Stimulated activated naive CD8-positive, alpha-beta T cell treated with anti-CD3 and anti-CD28 coated beads, Interleukin-15, Interleukin-2, amounts not matched to agents 100 ng/mL and 50 ng/mL, for 24 hours (primary cell): Measurements from ENCODE around the gene MAGEA12.
"Not testable (repeated sequence)": the region's sequence is repeated elsewhere in the genome, so short reads cannot be mapped to it uniquely, and the experiment has no call there.

Experiments used
- H3K27ac Mint-ChIP-seq: one replicate; pipeline ENCODE4 v1.8.0; 2021; ENCODE audit warnings: mild to moderate bottlenecking, mixed read lengths
- H3K27me3 Mint-ChIP-seq: one replicate; pipeline ENCODE4 v1.8.0; 2021; ENCODE audit warnings: mixed read lengths
- H3K36me3 Mint-ChIP-seq: one replicate; pipeline ENCODE4 v1.8.0; 2021; ENCODE audit warnings: low read depth, mixed read lengths
- H3K4me1 Mint-ChIP-seq: one replicate; pipeline ENCODE4 v1.8.0; 2021; ENCODE audit warnings: low read depth, mixed read lengths
- H3K4me3 Mint-ChIP-seq: one replicate; pipeline ENCODE4 v1.8.0; 2021; ENCODE audit warnings: mild to moderate bottlenecking, mixed read lengths
- H3K9me3 Mint-ChIP-seq: one replicate; pipeline ENCODE4 v1.8.0; 2021; ENCODE audit warnings: mixed read lengths

Gene MAGEA12, protein sequence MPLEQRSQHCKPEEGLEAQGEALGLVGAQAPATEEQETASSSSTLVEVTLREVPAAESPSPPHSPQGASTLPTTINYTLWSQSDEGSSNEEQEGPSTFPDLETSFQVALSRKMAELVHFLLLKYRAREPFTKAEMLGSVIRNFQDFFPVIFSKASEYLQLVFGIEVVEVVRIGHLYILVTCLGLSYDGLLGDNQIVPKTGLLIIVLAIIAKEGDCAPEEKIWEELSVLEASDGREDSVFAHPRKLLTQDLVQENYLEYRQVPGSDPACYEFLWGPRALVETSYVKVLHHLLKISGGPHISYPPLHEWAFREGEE

DNA sequence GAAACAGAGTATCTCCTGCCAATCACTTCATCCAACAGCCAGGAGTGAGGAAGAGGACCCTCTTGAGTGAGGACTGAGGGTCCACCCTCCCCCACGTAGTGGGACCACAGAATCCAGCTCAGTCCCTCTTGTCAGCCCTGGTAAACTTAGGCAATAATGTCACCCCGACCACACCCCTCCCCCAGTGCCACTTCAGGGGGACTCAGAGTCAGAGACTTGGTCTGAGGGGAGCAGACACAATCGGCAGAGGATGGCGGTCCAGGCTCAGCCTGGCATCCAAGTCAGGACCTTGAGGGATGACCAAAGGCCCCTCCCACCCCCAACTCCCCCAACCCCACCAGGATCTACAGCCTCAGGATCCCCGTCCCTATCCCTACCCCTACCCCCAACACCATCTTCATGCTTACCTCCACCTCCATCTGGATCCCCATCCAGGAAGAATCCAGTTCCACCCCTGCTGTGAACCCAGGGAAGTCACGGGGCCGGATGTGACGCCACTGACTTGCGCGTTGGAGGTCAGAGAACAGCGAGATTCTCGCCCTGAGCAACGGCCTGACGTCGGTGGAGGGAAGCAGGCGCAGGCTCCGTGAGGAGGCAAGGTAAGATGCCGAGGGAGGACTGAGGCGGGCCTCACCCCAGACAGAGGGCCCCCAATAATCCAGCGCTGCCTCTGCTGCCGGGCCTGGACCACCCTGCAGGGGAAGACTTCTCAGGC is at the start of gene MAGEA12, which contains the start of gene CSAG1:
Gene MAGEA12, plus strand, starts transcription at position 497 of the 715 bp plus-strand sequence. CDS start 2,405 bp downstream, outside the sequence.
Gene CSAG1, minus strand, starts transcription at position 461 of the 715 bp plus-strand sequence. CDS start 1,261 bp downstream, outside the sequence.
- Mint-ChIP-seq H3K4me1 (no peaks in the 10 kb centered on the region), H3K27ac (no peak within 1 kb of the TSS), H3K27me3 (peaks cover 3% of the 10 kb centered on the region), H3K4me3 (no peak within 1 kb of the TSS), H3K9me3 (no peaks in the 10 kb centered on the region), H3K36me3 (no peaks in the 10 kb centered on the region)

DNA sequence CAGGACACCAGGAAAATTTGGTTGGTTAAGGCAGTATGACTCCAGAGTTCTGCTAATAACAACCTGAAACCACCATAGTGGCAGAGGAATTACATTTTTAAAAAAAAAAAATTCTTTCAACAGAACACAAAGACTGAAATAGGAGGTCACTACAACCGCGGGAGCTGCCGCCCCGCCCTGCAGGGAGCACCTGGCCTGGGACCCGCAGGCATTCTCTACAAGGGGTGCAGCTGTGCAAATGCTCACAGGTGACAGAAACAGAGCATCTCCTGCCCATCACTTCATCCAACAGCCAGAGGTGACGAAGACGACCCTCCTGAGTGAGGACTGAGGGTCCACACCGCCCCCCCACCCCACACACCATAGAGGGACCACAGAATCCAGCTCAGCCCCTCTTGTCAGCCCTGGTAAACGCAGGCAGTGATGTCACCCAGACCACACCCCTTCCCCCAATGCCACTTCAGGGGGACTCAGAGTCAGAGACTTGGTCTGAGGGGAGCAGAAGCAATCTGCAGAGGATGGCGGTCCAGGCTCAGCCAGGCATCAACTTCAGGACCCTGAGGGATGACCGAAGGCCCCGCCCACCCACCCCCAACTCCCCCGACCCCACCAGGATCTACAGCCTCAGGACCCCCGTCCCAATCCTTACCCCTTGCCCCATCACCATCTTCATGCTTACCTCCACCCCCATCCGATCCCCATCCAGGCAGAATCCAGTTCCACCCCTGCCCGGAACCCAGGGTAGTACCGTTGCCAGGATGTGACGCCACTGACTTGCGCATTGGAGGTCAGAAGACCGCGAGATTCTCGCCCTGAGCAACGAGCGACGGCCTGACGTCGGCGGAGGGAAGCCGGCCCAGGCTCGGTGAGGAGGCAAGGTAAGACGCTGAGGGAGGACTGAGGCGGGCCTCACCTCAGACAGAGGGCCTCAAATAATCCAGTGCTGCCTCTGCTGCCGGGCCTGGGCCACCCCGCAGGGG is 35.3 kb upstream of the MAGEA12 start, which contains the start of gene MAGEA3:
Gene MAGEA3, plus strand, starts transcription at position 843 of the 980 bp plus-strand sequence. CDS start 2,039 bp downstream, outside the sequence.
- H3K27me3 Mint-ChIP-seq, H3K27ac Mint-ChIP-seq, H3K9me3 Mint-ChIP-seq, H3K4me1 Mint-ChIP-seq, H3K36me3 Mint-ChIP-seq, H3K4me3 Mint-ChIP-seq: not testable (repeated sequence)

DNA sequence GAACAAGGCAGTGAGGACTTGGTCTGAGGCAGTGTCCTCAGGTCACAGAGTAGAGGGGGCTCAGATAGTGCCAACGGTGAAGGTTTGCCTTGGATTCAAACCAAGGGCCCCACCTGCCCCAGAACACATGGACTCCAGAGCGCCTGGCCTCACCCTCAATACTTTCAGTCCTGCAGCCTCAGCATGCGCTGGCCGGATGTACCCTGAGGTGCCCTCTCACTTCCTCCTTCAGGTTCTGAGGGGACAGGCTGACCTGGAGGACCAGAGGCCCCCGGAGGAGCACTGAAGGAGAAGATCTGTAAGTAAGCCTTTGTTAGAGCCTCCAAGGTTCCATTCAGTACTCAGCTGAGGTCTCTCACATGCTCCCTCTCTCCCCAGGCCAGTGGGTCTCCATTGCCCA is 33.2 kb upstream of the MAGEA12 start:
- H3K4me1 Mint-ChIP-seq, H3K4me3 Mint-ChIP-seq, H3K9me3 Mint-ChIP-seq, H3K27ac Mint-ChIP-seq, H3K36me3 Mint-ChIP-seq, H3K27me3 Mint-ChIP-seq: not testable (repeated sequence)

DNA sequence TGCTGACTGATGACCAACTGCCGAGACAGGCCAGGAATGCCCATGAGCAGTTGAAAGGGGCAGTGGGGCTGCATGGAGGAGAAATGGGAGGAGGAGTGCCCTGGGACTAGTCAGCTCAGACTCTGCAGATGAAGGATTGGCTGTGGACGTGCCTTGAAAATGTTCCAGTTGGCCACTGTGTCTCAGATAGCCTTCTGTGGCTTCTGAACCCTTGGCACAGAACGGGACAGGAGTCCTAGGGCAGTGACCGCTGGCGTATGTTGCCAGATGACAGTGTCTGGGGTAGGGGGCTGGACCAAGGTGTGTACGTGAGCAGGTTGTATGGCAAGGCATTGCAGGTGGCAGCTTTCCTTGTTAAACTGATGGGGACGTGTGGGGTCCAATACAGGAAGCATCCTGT is 27.1 kb upstream of the MAGEA12 start:
- H3K27ac Mint-ChIP-seq, H3K4me1 Mint-ChIP-seq, H3K4me3 Mint-ChIP-seq, H3K9me3 Mint-ChIP-seq, H3K27me3 Mint-ChIP-seq, H3K36me3 Mint-ChIP-seq: not testable (repeated sequence)

DNA sequence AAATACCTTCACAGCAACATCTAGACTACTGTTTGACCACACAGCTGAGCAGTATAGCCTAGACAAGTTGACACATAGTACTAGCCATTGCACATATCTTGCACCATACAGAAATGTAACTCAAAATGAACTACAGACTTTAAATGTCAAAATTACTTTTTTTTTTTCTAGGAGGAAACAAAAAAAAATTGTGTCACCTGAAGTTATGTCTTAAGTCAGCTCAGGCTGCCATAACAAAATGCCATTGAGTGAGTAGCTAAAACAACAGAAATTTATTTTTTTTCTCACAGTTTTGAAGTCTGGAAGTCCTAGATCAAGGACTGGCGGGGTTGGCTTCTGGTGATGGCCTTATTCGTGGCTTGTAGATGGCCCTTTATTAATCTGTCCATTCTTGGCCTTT is 24.4 kb upstream of the MAGEA12 start, which contains the start of gene CSAG2:
Gene CSAG2, minus strand, starts transcription at position 101 of the 400 bp plus-strand sequence. CDS start 161 bp downstream, outside the sequence.
- not testable (repeated sequence) for H3K36me3 Mint-ChIP-seq, H3K4me1 Mint-ChIP-seq, H3K9me3 Mint-ChIP-seq, H3K4me3 Mint-ChIP-seq, H3K27me3 Mint-ChIP-seq, H3K27ac Mint-ChIP-seq

DNA sequence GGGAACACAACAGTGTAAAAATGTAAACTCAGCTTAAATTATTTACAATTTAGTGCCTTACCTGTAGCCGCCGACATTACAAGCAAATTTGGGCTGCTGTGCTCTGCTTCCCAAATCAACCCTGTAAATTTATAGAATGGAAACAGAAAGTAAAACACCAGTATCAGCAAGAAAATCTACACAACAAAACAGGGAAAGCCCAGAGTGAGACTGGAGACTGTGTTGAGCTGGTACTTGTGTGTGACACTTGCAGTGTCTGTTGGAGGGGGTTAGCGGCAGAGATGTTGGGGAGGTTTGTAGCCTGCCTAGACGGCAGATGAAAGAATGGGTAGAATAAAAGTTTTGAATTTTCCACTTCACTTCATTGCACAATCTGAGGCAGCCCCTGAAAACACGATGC is 20.4 kb upstream of the MAGEA12 start:
- H3K27ac Mint-ChIP-seq, H3K27me3 Mint-ChIP-seq, H3K9me3 Mint-ChIP-seq, H3K36me3 Mint-ChIP-seq, H3K4me1 Mint-ChIP-seq, H3K4me3 Mint-ChIP-seq: not testable (repeated sequence)

DNA sequence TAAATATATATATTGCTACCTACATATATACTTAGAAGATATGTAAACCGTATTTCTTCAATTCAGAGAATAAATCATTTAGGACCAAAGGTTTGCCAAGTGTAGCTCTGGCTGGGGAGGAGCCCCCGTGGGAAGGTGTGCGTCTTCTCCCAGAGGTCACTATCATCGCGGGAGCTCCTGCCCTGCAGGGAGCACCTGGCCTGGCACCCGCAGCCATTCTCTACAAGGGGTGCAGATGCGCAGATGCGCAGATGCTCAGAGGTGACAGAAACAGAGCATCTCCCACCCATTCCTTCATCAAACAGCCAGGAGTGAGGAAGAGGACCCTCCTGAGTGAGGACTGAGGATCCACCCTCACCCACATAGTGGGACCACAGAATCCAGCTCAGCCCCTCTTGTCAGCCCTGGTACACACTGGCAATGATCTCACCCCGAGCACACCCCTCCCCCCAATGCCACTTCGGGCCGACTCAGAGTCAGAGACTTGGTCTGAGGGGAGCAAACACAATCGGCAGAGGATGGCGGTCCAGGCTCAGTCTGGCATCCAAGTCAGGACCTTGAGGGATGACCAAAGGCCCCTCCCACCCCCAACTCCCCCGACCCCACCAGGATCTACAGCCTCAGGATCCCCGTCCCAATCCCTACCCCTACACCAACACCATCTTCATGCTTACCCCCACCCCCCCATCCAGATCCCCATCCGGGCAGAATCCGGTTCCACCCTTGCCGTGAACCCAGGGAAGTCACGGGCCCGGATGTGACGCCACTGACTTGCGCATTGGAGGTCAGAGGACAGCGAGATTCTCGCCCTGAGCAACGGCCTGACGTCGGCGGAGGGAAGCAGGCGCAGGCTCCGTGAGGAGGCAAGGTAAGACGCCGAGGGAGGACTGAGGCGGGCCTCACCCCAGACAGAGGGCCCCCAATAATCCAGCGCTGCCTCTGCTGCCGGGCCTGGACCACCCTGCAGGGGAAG is 19.5 kb upstream of the MAGEA12 start, which contains the start of gene MAGEA2B:
Gene MAGEA2B, plus strand, starts transcription at position 814 of the 973 bp plus-strand sequence. CDS start 2,479 bp downstream, outside the sequence.
- H3K27me3 Mint-ChIP-seq, H3K9me3 Mint-ChIP-seq, H3K27ac Mint-ChIP-seq, H3K4me3 Mint-ChIP-seq, H3K4me1 Mint-ChIP-seq, H3K36me3 Mint-ChIP-seq: not testable (repeated sequence)

DNA sequence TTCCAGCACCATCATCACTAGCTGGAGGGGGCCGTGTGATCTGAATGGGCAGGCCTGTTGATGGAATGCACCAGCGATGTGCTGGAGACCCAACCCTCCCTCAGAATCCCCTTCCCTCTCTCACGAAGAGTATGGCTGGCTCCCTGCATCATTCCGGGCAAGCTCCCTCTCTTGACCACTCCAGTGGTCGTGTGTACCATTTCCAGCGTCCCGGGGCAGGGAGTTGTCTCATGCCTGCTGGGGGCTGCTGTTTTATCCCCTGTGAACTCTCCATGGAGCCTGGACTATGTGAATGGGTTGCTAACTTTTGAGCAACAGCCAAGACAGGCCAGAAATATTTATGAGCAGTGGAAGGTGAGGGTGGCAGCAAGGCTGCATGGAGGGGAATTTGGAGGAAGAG is 8.1 kb upstream of the MAGEA12 start:
- Mint-ChIP-seq H3K4me3 (no peak overlapping the region), H3K27ac (no peak overlapping the region), H3K27me3 (peaks cover 3% of the 10 kb centered on the region), H3K36me3 (no peaks in the 10 kb centered on the region), H3K4me1 (no peaks in the 10 kb centered on the region), H3K9me3 (no peaks in the 10 kb centered on the region)

DNA sequence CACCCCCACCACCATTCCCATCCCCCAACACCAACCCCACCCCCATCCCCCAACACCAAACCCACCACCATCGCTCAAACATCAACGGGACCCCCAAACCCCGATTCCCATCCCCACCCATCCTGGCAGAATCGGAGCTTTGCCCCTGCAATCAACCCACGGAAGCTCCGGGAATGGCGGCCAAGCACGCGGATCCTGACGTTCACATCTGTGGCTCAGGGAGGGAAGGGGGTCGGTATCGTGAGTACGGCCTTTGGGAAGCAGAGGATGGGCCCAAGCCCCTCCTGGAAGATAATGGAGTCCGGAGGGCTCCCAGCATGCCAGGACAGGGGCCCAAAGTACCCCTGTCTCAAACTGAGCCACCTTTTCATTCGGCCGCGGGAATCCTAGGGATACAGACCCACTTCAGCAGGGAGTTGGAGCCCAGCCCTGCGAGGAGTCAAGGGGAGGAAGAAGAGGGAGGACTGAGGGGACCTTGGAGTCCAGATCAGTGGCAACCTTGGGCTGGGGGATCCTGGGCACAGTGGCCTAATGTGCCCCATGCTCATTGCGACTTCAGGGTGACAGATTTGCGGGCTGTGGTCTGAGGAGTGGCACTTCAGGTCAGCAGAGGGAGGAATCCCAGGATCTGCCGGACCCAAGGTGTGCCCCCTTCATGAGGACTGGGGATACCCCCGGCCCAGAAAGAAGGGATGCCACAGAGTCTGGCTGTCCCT is 744 bp downstream of the MAGEA12 start:
- H3K4me1 Mint-ChIP-seq, H3K36me3 Mint-ChIP-seq, H3K4me3 Mint-ChIP-seq, H3K27ac Mint-ChIP-seq, H3K27me3 Mint-ChIP-seq, H3K9me3 Mint-ChIP-seq: not testable (repeated sequence)

DNA sequence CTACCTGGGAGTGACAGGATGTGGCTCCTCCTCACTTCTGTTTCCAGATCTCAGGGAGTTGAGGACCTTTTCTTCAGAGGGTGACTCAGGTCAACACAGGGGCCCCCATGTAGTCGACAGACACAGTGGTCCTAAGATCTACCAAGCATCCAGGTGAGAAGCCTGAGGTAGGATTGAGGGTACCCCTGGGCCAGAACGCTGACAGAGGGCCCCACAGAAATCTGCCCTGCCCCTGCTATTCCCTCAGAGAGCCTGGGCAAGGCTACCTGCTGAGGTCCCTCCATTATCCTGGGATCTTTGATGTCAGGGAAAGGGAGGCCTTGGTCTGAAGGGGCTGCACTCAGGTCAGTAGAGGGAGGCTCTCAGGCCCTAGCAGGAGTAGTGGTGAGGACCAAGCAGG is 1.5 kb downstream of the MAGEA12 start:
- no peaks in the 10 kb centered on the region for H3K4me1 Mint-ChIP-seq
- no peak overlapping the region for H3K4me3 Mint-ChIP-seq
- no peaks in the 10 kb centered on the region for H3K36me3 Mint-ChIP-seq
- no peak overlapping the region for H3K27ac Mint-ChIP-seq
- no peaks in the 10 kb centered on the region for H3K9me3 Mint-ChIP-seq
- no peaks in the 10 kb centered on the region for H3K27me3 Mint-ChIP-seq

DNA sequence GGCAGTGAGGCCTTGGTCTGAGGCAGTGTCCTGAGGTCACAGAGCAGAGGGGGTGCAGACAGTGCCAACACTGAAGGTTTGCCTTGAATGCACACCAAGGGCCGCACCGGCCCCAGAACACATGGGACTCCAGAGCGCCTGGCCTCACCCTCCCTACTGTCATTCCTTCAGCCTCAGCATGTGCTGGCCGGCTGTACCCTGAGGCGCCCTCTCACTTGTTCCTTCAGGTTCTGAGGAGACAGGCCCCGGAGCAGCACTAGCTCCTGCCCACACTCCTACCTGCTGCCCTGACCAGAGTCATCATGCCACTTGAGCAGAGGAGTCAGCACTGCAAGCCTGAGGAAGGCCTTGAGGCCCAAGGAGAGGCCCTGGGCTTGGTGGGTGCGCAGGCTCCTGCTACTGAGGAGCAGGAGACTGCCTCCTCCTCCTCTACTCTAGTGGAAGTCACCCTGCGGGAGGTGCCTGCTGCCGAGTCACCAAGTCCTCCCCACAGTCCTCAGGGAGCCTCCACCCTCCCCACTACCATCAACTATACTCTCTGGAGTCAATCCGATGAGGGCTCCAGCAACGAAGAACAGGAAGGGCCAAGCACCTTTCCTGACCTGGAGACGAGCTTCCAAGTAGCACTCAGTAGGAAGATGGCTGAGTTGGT is 2.4 kb downstream of the MAGEA12 start:
- Mint-ChIP-seq H3K27me3 (no peaks in the 10 kb centered on the region), H3K36me3 (no peaks in the 10 kb centered on the region), H3K4me1 (no peaks in the 10 kb centered on the region), H3K9me3 (no peaks in the 10 kb centered on the region), H3K27ac (no peak overlapping the region), H3K4me3 (no peak overlapping the region)

DNA sequence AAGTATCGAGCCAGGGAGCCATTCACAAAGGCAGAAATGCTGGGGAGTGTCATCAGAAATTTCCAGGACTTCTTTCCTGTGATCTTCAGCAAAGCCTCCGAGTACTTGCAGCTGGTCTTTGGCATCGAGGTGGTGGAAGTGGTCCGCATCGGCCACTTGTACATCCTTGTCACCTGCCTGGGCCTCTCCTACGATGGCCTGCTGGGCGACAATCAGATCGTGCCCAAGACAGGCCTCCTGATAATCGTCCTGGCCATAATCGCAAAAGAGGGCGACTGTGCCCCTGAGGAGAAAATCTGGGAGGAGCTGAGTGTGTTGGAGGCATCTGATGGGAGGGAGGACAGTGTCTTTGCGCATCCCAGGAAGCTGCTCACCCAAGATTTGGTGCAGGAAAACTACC is 3.0 kb downstream of the MAGEA12 start:
- not testable (repeated sequence) for H3K27me3 Mint-ChIP-seq, H3K36me3 Mint-ChIP-seq, H3K27ac Mint-ChIP-seq, H3K9me3 Mint-ChIP-seq, H3K4me1 Mint-ChIP-seq, H3K4me3 Mint-ChIP-seq

DNA sequence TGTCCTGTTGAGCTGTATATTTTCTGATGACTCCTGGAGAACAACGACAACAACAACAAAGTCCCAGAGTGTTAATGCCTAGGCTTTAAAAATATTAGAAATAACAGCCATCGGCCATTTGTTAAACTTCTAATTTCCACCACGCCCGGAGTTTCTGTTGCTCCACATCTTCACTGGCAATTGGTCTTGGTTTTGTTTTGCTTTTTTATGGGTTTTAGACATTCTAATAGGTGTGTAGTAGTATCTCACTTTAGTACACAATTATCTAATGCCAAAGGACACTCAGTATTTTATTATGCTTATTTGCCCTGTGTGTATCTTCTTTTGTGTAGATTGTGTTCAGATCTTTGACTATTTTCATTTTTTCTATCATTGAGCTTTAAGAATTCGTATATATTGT is 5.0 kb downstream of the MAGEA12 start:
- no peaks in the 10 kb centered on the region for H3K4me1 Mint-ChIP-seq
- no peaks in the 10 kb centered on the region for H3K27me3 Mint-ChIP-seq
- no peak overlapping the region for H3K27ac Mint-ChIP-seq
- H3K4me3 Mint-ChIP-seq: no peak overlapping the region
- no peaks in the 10 kb centered on the region for H3K36me3 Mint-ChIP-seq
- H3K9me3 Mint-ChIP-seq: no peaks in the 10 kb centered on the region
